HG03439 (cell line): Measurements from ENCODE around the gene LDB3.

Experiments
- ATAC-seq: cut with Tn5 transposase; IDR thresholded peaks from one replicate; pipeline ENCODE4 v1.9.1; 2021; ENCODE audit warnings: mild to moderate bottlenecking, moderate library complexity; ENCODE audit not compliant: unreplicated experiment

The LDB3 gene

GRCh38 chr10:86705139-86705538 is 36.8 kb downstream of the LDB3 start:
- ATAC-seq = no peak

GRCh38 chr10:86705905-86706304 is 37.6 kb downstream of the LDB3 start:
- ATAC-seq = no peak

- no peak for ATAC-seq
Measured at GRCh38 chr10:86706401-86706841, 38.1 kb downstream of the LDB3 start.

GRCh38 chr10:86706977-86707376 is 38.7 kb downstream of the LDB3 start:
- ATAC-seq = no peak

GRCh38 chr10:86707505-86707904 is 39.2 kb downstream of the LDB3 start:
- ATAC-seq = no peak

GRCh38 chr10:86708068-86708782 is 39.9 kb downstream of the LDB3 start:
- no peak for ATAC-seq

GRCh38 chr10:86708783-86709380 is 40.6 kb downstream of the LDB3 start:
- no peak for ATAC-seq

- ATAC-seq = no peak
Measured at GRCh38 chr10:86709396-86710185, 41.3 kb downstream of the LDB3 start.

GRCh38 chr10:86710987-86711512 is 42.7 kb downstream of the LDB3 start:
- ATAC-seq = peak; percentile 76

- ATAC-seq = peak; percentile 47
Measured at GRCh38 chr10:86711513-86712316, 43.4 kb downstream of the LDB3 start.

GRCh38 chr10:86712317-86712707 is 44.0 kb downstream of the LDB3 start:
- peak; percentile 26 for ATAC-seq

- ATAC-seq = no peak
Measured at GRCh38 chr10:86715156-86715795, 47.0 kb downstream of the LDB3 start.

- no peak for ATAC-seq
Measured at GRCh38 chr10:86715836-86716235, 47.5 kb downstream of the LDB3 start.

- ATAC-seq = no peak
Measured at GRCh38 chr10:86716466-86716865, 48.2 kb downstream of the LDB3 start.

- no peak for ATAC-seq
Measured at GRCh38 chr10:86718556-86718955, 50.2 kb downstream of the LDB3 start.

- ATAC-seq = no peak
Measured at GRCh38 chr10:86721232-86721631, 52.9 kb downstream of the LDB3 start.

- no peak for ATAC-seq
Measured at GRCh38 chr10:86723009-86723408, 54.7 kb downstream of the LDB3 start.

- no peak for ATAC-seq
Measured at GRCh38 chr10:86724445-86724844, 56.1 kb downstream of the LDB3 start.

GRCh38 chr10:86725980-86726676 is 57.8 kb downstream of the LDB3 start:
- ATAC-seq = no peak

GRCh38 chr10:86726677-86726999 is 58.3 kb downstream of the LDB3 start:
- no peak for ATAC-seq
